OCI-LY3 (cell line): Measurements from ENCODE around the gene SMURF1.

ENCODE experiments used
- CTCF ChIP-seq: fragments of 200-600, 300-600 bp; sonication (generic); IDR thresholded peaks from 2 replicates; pipeline ENCODE4 v1.5.1; 2014; ENCODE audit warnings: antibody characterized with exemption, low read length, low read depth
- EZH2phosphoT487 ChIP-seq: fragments of 200-600 bp; shearing (Covaris generic); IDR thresholded peaks from 2 replicates; pipeline ENCODE4 v1.6.1; 2018; ENCODE audit warnings: antibody characterized with exemption, mixed run types, low read depth

GRCh38 chr7:99140813-99141212 is 3.1 kb downstream of the SMURF1 start:
- TF ChIP-seq CTCF: no peak
- no peak for TF ChIP-seq EZH2phosphoT487
